ENCODE measurements around the gene BRWD1.

DNA sequence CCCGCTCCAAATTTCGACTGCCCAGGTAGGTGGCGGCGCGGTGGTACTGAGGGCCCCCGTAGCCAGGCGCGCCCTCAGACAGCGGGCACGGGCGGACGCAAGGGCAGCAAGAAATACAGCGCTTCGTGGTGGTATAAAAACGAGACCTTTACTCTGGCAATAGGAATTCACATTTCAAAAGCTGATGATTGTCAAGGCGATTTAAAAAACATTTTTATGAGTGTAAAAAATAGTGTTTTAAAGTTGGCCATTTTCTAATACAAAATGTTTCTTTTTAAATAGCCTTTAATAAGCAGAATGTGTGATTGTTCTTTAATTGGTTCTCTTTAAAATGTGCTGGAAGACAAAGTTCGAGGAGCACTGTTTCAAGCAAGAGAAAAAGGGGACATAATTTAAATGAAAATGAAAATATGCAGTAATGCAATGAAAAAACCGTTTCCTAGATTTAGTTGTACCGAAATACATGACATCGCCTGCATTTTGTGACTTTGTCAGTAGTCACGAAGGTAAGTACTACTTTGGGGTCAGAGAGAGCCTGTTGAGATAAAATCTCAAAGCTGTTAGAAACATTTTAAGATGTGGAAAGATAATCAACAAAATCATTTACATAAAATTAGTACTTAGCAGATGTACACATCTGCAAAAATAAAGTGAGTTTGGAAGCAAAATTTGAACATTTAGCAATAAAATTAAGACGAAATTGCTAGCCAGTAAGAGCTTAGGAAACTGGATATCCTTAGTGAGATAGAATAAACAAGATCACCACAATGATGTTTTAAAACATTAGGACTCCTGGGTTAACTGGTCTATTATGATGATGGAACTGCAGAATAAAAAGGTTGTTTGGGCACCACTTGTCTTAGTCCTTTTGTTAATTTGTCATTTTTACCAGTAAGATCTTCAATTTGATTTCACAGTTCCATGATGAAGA is 129.1 kb downstream of the BRWD1 start:
- TF ChIP-seq FOXM1 (IDR thresholded peaks at IDR 0.05; ENCODE audit: borderline replicate concordance) (0 out of 2 replicates have a peak, but pooled peaks have one; percentile 31), CTBP1 (IDR thresholded peaks at IDR 0.05; ENCODE audit: borderline replicate concordance) (no peak)

All from HEK293T (cell line).